Measurements from ENCODE around the gene BTG2.

DNA sequence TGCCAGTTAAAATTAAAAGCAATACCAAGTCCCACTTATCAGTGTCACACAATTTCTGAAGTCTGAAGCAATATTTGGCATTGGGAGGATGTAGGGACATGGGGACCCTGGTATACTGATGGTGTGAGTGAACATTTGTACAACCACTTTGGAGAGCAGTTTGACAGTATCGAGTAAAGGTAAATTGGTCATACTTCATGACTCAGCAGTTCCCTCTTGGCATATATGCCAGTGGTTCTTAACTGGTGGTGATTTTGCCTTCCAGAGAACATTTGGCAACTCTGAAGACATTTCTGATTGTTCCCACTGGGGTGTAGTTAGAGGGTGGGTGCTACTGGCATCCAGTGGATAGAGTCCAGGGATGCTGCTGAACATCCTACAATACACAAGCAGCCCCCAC, 25.9 kb downstream of the BTG2 start:
- no peak for TF ChIP-seq POLR2A (IDR thresholded peaks at IDR 0.05; ENCODE audit: low read length)
- TF ChIP-seq, protein P1, sequence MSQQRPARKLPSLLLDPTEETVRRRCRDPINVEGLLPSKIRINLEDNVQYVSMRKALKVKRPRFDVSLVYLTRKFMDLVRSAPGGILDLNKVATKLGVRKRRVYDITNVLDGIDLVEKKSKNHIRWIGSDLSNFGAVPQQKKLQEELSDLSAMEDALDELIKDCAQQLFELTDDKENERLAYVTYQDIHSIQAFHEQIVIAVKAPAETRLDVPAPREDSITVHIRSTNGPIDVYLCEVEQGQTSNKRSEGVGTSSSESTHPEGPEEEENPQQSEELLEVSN (IDR thresholded peaks at IDR 0.05; ENCODE audit: borderline replicate concordance, low read depth), result no peak
- TF ChIP-seq, protein P2, sequence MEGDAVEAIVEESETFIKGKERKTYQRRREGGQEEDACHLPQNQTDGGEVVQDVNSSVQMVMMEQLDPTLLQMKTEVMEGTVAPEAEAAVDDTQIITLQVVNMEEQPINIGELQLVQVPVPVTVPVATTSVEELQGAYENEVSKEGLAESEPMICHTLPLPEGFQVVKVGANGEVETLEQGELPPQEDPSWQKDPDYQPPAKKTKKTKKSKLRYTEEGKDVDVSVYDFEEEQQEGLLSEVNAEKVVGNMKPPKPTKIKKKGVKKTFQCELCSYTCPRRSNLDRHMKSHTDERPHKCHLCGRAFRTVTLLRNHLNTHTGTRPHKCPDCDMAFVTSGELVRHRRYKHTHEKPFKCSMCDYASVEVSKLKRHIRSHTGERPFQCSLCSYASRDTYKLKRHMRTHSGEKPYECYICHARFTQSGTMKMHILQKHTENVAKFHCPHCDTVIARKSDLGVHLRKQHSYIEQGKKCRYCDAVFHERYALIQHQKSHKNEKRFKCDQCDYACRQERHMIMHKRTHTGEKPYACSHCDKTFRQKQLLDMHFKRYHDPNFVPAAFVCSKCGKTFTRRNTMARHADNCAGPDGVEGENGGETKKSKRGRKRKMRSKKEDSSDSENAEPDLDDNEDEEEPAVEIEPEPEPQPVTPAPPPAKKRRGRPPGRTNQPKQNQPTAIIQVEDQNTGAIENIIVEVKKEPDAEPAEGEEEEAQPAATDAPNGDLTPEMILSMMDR (IDR thresholded peaks at IDR 0.05), result no peak

All from A549 (cell line).